Measurements from ENCODE around the gene MRPS7. TPM values are rescaled to one million over a fixed set of nuclear protein-coding genes. Genes with fewer than 3 reads are reported as not detected.

The MRPS7 gene
- total RNA-seq, 2 donors from 2014 or later, result 33.9 to 35.6 TPM

DNA sequence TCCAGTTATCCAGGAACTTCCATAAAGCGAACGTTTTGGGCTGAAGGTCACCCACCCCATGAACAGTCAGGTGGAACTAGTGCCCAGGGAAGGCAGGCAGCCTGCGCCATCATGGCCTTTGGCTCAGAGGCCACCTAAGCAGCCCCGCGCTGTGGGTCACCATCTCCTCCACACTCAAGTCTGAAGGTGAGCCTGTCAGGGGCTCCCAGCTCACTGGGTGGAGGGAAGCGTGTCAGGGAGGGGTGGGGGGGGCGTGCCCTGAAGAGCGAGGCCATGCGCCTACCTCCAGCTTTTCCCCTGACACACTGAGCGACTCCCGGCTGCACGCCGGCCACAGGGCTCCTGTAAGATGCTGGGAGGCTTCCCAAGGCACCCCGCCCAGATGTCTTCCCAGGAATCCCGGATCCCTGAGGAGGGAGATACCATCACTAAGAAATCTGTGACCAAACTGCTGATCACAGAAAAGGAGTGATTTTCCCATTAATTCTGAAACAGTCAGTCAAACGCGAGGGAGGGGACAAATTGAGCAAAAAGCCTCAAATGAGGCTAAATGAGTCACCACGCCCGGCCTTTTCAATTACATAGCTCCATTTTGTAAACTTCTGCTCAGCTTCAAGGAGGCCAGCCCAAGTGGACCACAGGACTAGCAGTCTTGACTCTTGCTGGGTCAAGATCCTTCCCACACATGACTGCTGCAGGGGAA is 54.0 kb downstream of the MRPS7 start:
- Mint-ChIP-seq H3K36me3 (ENCODE audit: low read depth) (no peaks in the 10 kb centered on the region), H3K4me1 (peaks cover 6% of the 10 kb centered on the region), H3K27me3 (no peaks in the 10 kb centered on the region), H3K4me3 (no peak overlapping the region), H3K27ac (no peak overlapping the region)
- DNase-seq (no peak), ATAC-seq (peak; percentile 8)
- H3K9me3 ChIP-seq (ENCODE audit: control insufficient read depth, low read length, poor library complexity, severe bottlenecking), result no peaks in the 10 kb centered on the region

Other genes starting within 250 kb of the MRPS7 start
- gene MRPL58, start 249.2 kb upstream of the MRPS7 start, total RNA-seq, result 10 to 100 TPM; 13.7 to 19.1 TPM
- 100 to 1,000 TPM; 123 to 145 TPM for gene ATP5PD, start 214.9 kb upstream of the MRPS7 start, total RNA-seq
- gene KCTD2, start 214.7 kb upstream of the MRPS7 start, total RNA-seq, result 10 to 100 TPM; 20.4 to 27.7 TPM
- 10 to 100 TPM; 11.7 to 14.9 TPM for gene SLC16A5, start 173.9 kb upstream of the MRPS7 start, total RNA-seq
- 1 to 10 TPM; 8.9 to 9.3 TPM for gene ARMC7, start 151.9 kb upstream of the MRPS7 start, total RNA-seq
- 10 to 100 TPM; 20.6 to 29.8 TPM for gene NT5C, start 130.1 kb upstream of the MRPS7 start, total RNA-seq
- gene JPT1, start 107.4 kb upstream of the MRPS7 start, total RNA-seq, result 10 to 100 TPM; 40.0 to 46.8 TPM
- 100 to 1,000 TPM; 216 to 236 TPM for gene SUMO2, start 78.9 kb upstream of the MRPS7 start, total RNA-seq
- 10 to 100 TPM; 75.0 to 75.3 TPM for gene NUP85, start 56.2 kb upstream of the MRPS7 start, total RNA-seq
- gene GGA3, start 273 bp upstream of the MRPS7 start, total RNA-seq, result 10 to 100 TPM; 85.4 to 89.1 TPM
- gene MIF4GD, start 9.4 kb downstream of the MRPS7 start, total RNA-seq, result 10 to 100 TPM; 27.0 to 35.0 TPM
- 10 to 100 TPM; 13.7 to 15.1 TPM for gene SLC25A19, start 27.6 kb downstream of the MRPS7 start, total RNA-seq
- 100 to 1,000 TPM; 112 to 117 TPM for gene GRB2, start 143.8 kb downstream of the MRPS7 start, total RNA-seq
- gene TMEM94, start 194.8 kb downstream of the MRPS7 start, total RNA-seq, result 10 to 100 TPM; 70.1 to 70.2 TPM